GM18505 (cell line): ENCODE measurements around the gene SHROOM2.
"Not testable (repeated sequence)": the region's sequence is repeated elsewhere in the genome, so short reads cannot be mapped to it uniquely, and the experiment has no call there.

Source experiments
- ATAC-seq: cut with Tn5 transposase; IDR thresholded peaks from one replicate; pipeline ENCODE4 v1.9.1; 2021; ENCODE audit not compliant: unreplicated experiment
- POLR2A ChIP-seq: IDR thresholded peaks from 4 replicates; pipeline ENCODE4 v1.6.1; 2011; ENCODE audit warnings: borderline replicate concordance; ENCODE audit not compliant: insufficient read depth, insufficient read length; ENCODE audit errors: extremely low read depth

SHROOM2 gene

DNA sequence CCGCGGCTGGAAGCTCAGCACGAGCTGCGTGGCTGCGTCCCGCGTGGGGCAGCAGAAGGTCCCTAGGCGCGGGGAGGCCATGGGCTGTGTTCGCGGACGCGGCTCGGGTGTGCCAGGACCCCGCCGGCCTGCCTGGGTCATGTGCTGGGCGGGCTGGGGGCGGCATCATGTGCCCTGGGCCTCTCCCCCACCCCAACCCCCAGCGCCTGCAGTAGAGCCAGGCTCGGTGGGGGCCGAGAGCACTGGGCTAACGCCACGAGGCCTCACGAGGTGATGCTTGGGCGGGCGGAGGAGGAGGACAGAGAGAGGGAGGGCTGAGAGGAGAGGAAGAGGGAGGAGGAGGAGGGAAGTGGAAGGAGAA is 20.5 kb upstream of the SHROOM2 start, which contains the start of gene GPR143:
TSS of gene GPR143 (minus strand) at position 111 of the 361 bp plus-strand sequence. CDS start at position 81, 30 bp downstream.
- TF ChIP-seq POLR2A, result no peak
- no peak for ATAC-seq

DNA sequence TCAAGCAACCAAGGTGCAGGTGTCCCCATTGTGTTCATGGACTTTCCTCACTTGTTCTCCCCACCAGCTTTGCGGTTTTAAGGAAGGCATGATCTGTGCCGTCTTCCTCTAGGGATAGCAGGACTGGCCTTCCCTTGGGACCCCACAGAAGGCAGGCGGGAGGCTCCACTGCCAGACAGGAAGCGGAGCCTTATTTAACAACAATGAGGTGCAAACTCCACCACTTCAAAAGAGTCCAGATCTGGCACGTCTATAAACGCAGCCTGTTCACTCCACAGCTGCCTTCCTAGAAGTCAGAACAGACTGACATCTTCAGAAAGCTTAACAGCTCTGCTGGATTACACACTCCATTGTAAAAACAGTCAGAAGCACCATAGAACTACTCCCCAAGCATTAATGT is 18.9 kb upstream of the SHROOM2 start:
- no peak for ATAC-seq
- TF ChIP-seq POLR2A, result no peak

DNA sequence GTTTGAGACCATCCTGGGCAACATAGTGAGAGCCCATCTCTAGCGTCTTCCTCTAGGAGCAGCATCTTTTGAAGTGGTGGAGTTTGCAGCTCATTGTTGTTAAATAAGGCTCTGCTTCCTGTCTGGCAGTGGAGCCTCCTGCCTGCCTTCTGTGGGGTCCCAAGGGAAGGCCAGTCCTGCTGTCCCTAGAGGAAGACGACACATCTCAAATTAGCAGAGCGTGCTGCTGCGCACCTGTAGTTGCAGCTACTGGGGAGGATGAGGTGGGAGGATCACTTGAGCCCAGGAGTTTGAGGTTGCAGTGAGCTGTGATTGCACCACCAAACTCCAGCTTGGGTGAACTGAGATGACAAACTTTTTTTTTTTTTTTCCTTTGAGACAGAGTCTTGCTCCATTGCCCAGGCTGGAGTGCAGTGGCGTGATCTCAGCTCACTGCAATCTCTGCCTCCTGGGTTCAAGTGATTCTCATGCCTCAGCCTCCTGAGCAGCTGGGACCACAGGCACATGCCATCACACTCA is 17.8 kb upstream of the SHROOM2 start:
- ATAC-seq, result not testable (repeated sequence)

DNA sequence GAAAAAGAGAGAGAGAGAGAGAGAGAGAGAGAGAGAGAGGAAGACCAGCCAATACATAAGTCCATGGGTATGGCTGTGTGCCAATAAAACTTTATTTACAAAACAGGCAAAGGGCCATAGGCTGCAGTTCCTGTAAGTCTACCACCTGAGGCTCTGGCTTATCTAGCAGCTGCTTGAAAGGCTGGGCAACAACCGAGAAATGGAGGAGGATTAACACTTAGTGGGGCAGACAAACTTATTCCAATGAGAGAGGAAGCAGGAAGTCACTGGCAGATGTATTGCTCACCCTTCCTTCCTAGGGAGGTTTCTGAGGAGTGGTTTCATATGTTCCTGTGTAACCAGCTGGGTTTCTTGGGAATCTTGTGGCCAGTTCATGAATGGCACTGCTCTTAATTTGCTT is 15.9 kb upstream of the SHROOM2 start:
- ATAC-seq, result no peak
- no peak for TF ChIP-seq POLR2A

DNA sequence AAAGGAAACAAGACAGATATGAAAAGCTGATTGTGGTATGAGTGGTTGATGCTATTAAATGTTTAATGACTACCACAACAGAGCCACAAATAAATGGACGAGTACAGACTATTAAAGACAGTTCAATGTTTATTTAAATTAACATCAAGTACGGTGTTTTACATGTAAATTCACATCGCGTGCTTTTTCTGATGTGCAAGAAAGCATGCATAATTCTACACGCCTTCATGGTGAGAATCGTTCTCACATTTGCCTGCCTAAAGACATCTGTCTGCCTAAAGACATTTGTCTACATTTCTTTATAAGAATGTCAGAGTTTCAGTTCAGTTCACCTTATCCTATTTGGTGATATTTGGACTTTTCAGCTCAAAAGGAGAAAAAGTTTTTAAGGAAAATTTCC is 13.3 kb upstream of the SHROOM2 start:
- no peak for ATAC-seq
- no peak for TF ChIP-seq POLR2A

DNA sequence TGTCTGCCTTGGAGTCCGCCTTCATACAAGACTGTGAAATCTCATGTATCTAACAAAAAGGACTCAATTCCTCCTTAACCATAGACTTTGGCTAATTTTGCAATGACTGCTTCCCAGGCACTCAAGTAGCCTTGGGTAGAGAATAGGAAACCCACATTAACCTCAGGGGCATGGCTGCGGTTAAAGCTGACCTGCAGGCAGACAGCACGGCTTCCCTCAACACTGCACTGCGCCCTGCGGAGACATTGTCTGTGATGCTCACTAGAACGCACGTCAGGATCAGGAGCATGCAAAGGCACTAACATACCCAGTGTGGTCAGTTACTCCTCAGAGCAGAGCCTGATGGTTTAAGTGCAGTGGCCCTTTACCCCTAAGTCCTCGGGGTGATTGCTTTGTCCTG is 10.3 kb upstream of the SHROOM2 start:
- no peak for ATAC-seq
- TF ChIP-seq POLR2A, result no peak

DNA sequence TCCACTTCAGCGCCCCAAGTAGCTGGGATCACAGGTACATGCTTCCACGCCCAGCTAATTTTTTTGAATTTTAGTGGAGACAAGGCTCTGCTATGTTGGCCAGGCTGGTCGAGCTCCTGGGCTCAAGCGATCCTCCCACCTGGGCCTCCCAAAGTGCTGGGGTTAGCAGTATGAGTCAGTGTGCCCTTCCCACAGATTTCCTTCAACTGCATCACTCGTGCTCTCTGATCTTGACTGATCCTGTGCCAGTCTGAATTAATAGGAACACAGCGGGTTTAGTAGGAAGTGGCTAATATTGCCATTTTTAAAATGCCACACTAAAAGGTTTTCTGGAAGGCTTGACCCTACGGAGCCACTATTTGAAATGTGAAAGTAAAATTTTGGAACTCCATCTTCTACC is 4.3 kb upstream of the SHROOM2 start:
- TF ChIP-seq POLR2A, result no peak
- no peak for ATAC-seq

DNA sequence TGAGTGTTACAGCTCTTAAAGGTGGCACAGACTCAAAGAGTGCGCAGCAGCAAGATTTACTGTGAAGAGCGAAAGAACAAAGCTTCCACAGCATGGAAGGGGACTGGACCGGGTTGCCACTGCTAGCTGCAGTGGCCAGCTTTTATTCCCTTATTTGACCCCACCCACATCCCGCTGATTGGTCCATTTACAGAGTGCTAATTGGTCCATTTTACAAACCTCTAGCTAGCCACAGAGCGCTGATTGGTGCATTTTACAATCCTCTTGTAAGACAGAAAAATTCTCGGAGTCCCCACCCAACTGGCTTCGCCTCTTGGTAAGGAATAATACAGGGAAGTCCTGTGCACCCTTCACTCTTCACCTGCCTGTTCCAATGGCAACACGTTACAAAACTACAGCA is 1.9 kb upstream of the SHROOM2 start:
- no peak for ATAC-seq
- TF ChIP-seq POLR2A, result no peak

DNA sequence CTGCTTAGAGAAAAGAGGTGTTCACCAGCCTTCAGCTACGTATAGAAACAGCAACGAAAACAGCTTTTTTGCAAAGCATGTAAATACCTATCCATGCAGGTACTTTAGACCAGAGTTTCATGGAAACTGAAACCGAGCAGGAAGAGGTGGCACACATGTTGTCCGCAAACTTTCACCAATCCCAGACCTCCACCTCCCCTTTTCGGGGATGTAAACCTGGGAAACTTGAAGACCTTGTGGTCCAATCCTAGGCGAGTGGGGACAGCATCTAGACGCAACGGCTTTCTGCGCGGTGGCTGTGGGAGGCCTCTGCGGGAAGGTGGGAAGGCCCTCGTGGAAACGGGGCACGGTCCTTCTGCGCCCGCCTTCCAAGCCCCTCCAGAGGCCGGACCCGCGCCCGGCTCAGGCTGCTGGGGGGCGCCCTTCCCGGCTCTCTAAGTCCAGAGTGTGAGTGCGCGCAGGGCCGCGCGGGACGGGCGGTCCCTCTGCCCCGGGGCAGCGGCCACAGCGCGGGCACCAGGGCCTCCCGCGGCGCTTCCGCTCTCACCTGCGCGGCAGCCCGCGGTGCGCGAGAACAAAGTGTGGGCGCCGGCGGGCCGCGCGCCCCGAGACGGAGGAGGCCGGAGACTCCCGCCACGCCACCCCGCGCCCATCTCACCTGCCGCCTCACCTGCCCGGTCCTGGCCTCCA is 830 bp upstream of the SHROOM2 start:
- ATAC-seq, result no peak
- TF ChIP-seq POLR2A, result no peak

DNA sequence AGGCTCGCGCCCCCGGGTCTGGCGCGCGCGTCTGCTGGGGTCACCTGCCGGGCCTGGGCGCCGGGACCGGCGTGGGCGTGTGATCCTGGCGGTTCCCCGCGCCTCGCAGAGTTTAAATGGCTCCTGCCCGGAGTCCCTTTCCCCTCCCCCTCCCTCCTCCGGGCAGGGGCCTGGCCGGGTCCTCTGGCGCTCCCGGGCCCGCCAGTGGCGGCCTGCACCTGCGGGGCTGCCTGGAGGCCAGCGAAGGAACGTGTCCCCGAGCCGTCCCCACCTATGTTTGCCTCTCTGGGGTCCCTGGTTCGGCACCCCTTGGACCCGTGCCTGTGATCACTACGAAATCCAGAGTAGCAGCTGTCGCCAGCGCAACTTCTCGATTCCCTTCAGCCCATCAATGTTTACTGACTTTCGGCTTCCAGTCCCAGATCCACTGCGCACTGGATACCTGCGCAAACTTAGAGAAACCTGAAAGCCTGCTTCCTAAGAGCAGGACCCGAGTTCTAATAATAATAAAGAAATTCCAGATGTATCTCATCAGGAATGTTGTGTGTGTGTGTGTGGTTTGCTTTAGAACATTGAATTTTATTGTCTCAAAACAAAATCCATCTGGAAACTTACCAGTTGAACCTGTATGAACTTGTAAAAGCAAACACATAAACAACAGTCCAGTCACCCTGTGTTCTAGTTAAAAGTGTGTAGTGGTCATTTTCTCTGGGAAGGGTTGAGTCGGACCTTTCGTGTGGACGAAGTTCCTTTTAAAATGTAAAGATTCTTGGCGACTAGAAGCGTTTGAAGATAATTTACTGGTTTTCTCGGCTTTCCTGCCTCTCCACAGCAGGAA is 788 bp downstream of the SHROOM2 start:
- ATAC-seq, result no peak
- no peak for TF ChIP-seq POLR2A

DNA sequence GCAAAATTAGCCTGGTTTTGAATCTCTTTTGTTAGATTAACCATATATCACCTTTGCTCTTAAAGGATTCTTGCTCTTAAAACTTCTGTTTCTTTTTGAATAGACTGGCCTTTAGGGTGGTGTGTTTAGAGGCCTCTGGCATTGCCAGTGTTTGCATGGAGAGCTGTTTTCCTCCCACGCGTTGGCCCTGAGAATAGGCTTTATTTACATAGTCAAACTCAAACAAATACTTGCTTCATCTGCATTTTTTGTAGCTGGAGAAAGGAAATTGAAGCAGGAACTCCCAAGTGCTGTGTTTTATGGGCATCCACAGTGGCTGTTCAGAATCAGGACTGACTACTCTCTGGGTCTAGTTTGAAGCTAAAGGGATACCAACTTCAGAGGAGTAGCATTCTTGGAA is 2.7 kb downstream of the SHROOM2 start:
- no peak for TF ChIP-seq POLR2A
- no peak for ATAC-seq

DNA sequence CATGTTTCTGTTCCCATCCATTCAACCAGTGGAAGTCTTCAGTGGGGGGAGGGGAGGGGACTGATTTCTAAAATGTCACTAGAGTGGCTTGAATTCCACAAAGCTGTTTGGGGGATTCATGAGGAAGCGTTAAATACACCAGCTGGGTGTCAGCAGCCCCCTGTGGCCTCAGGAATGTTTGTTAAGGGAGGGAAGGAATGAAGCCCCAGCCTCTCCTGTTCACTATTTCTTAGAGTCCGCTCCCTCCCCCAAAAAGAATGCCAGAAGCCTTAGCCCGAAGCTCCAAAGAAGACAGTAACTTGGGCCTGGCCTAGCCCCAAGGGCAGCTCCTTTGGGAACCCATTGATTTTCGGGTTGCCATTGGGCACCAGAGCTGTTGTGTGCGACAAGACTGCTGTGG is 3.3 kb downstream of the SHROOM2 start:
- ATAC-seq, result no peak
- no peak for TF ChIP-seq POLR2A

DNA sequence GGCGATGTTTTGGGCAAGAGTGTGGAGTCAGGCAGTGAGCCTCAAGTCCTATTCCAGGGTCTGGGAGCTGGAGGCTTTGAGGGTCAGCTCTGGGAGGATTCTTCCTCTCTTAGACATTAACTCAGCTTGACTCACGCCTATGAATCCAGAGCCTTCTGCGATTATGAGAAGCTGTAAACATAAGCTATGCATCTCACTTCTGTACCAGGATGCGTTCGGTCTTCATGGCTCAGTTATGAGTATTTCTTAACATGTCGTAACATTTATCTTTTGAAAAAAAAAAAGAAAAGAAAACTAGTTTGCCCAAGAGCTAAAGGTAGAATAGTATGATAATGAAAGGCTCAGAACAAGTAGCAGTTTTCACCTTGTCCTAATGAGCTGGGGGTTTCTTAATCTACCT is 4.6 kb downstream of the SHROOM2 start:
- TF ChIP-seq POLR2A, result no peak
- ATAC-seq, result no peak

DNA sequence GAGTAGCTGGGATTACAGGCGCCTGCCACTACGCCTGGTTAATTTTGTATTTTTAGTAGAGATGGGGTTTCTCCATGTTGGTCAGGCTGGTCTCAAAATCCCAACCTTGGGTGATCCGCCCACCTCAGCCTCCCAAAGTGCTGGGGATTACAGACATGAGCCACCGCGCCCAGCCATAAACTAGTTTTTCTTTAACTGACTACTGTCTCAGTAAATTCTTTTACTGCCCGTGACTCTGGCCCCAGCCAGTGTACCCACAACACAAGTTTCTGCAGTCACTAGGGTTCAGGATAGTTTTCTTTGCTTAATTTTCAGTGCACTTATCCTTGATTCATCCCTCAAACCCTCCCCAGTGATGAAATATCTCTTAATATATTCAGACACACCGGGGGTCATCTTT is 8.3 kb downstream of the SHROOM2 start:
- TF ChIP-seq POLR2A, result no peak
- ATAC-seq, result no peak

DNA sequence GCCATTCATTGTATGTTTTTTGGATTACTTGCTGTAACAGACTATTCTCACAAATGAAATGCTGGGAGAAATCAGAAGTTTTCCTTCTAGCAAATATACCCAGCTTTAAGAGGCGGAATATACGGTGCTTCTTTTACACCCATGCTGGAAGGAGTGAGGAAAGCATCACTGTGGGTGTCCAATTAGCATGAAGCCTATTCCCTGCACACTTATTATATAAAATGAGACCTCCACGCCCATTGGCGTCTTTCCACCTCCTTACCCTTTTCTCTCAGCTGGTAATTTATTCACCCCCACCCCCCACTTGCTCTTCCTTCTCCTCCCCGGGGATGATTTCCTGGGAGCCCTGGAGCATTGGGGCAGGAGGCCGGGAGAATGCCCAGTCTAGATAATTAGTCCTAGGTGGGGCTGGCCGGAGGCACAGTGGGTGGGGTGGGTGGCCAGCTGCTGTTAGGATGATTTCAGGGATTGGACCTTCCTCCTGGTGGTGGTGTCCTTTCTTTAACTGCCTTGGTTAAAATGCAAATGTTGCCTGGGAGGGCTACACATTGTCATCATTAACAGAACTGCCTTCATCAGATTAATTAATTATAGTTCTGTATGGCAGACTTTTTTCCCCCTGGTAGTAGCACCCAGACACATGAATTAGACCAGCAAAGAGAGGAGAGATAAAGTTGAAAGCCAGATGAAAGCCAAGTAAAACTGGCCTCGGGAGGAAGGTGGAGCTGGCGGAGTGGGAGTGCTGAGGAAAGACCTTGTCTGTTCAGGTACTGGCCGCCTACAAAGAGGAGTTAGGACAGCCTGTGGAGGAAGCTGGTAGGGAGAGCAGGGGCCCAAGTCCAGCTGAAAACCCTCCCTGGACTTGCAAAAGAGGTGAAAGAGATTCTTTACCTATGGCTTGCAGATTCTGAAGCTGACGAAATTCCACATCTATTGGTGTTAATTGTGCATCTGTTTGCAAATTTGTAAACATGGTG is 11.4 kb downstream of the SHROOM2 start:
- no peak for ATAC-seq
- TF ChIP-seq POLR2A, result no peak
